HEK293T (cell line): ENCODE measurements around the gene JAG2.

Experiments used
- PKNOX1 ChIP-seq: fragments of 450-650 bp; IDR thresholded peaks from 2 replicates; pipeline ENCODE4 v1.6.1; 2016
- TARDBP ChIP-seq: fragments of 450-650 bp; IDR thresholded peaks from 2 replicates; pipeline ENCODE4 v1.6.1; 2016

GRCh38 chr14:105151084-105151837 is 17.3 kb downstream of the JAG2 start:
- TF ChIP-seq PKNOX1 (no peak), TARDBP (no peak)
